ENCODE results near the gene PDZRN3.

PDZRN3 gene
- total RNA-seq: 0 reads per million in 2 experiments

DNA sequence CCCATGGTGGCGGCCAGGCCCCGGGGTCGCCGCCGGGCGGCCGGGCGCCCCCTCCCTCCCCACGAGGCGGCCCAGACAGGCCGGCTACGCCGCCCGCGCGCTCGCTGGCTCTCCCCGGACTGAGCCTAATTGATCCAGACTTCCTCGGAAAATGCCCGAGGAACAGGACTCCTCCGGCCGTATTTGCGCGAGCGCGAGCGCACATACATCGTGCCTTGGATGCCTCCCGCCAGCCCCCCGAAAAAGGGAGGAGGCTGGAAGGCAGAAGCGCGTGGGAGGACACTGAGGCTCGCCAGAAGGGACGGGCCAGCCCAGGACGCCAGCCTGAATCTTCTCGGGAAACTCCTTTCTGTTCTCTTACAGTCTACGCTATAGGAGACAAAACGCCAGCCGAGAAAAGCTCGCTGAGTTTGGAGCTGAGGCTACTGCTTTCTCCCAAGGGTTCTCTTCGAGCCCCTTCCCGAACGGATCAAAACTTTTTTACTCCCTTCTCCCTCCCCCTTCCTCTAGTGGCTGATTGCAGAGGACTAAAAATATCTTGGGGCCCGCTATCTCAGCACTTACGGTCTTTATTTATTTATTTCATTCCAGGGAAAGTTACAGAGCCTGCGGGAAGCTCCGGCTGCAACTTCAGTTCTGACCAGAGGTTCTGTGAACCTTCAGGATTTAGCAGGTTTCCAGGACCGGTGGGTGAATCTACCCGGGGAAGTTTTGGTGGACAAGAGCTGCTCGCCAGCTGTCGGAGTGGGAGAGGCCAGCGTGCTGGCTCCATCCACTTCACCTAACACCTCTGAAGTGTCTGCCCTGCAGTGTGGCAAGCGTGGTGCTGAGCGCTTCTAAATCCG lies at the start of gene PDZRN3:
TSS of gene PDZRN3 (minus strand) at position 121 of the 845 bp plus-strand sequence.
- DNase-seq (ENCODE audit: low read depth): no peak

DNA sequence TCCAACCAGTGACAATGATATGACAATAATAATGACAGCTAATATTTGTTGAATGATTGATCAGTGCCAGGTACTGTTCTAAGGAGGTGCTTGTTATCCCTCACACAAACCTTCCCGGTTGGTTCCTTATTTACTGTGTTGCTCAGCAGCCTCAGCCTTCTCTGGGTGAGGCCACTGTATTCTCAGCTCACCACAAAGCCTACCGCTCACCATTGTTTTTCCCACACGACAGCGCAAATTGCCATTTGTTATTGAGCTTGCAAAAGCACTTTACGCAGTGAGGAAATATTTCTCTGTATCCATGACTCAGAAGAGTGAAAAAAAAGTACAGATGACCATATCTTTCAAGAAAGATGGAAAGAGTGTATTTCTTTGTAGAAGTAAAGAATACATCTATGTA lies 49.5 kb upstream of the PDZRN3 start:
- DNase-seq (ENCODE audit: low read depth): no peak

DNA sequence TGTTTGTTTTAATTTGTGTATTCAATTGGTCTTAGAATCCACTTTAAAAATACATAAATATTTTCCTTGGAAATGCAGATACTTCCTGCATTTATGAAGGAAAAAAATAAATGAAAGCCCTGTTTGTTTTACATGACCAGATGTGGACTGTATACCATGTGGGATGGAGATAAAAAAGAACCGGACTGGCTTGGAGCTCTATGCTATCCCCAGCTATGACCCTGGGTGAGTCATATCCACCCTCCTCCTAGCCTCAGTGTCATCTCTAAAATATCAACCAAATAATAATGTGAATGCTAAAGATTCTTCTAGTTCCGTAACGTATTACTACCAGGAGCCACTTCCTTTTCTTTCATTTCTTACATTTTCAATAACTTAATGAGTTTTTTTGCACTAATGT lies 44.5 kb upstream of the PDZRN3 start:
- no peak for DNase-seq (ENCODE audit: low read depth)

- DNase-seq (ENCODE audit: low read depth): no peak
These were observed 43.6 kb upstream of the PDZRN3 start for GRCh38 chr3:73668391-73668790.

DNA sequence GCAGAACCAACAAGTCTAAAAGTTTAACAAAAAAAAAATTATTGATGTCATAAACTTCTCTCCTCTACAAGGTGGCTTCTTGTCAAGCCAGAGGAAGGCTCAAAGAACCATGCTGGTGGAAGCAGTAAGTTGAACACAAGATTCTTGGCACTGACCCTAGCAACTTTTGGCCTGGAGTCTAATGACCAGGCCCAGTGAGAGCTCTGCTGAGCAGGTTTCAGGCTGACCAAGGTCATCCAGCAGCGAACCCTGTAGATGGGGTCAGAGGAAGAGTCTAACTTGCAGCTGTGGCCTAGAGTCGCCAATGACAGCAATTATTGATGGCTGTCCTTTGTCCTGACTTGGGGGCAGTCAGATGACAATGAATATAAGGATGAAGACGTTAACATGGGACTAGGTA lies 43.1 kb upstream of the PDZRN3 start:
- no peak for DNase-seq (ENCODE audit: low read depth)

- no peak for DNase-seq (ENCODE audit: low read depth)
These were observed 40.5 kb upstream of the PDZRN3 start for GRCh38 chr3:73665286-73665685.

GRCh38 chr3:73664389-73664788 lies 39.6 kb upstream of the PDZRN3 start:
- no peak for DNase-seq (ENCODE audit: low read depth)

GRCh38 chr3:73663495-73663894 lies 38.8 kb upstream of the PDZRN3 start:
- DNase-seq (ENCODE audit: low read depth): no peak

- DNase-seq (ENCODE audit: low read depth): no peak
These were observed 36.5 kb upstream of the PDZRN3 start for GRCh38 chr3:73661265-73661664.

DNA sequence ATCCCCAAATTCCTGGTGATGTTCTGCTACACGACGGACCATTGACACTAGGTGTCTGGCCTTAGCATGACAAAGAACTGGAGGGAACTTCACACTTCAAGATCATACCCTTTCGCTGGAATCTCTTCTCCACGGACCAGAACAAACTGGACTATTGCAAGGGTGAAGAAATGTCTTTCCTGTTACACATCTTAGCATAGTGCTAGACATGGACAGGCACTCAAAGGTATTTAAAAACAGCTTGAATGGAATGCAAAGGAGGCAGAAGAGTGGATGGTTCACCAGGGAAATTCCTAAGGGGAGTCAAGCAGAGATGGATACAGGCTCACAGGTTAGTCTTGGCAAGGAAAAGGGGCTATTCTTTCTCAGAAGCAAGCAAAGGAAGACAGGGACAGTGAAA lies 33.5 kb upstream of the PDZRN3 start:
- DNase-seq (ENCODE audit: low read depth): no peak

- DNase-seq (ENCODE audit: low read depth): no peak
These were observed 32.4 kb upstream of the PDZRN3 start for GRCh38 chr3:73657186-73657585.

- no peak for DNase-seq (ENCODE audit: low read depth)
These were observed 31.6 kb upstream of the PDZRN3 start for GRCh38 chr3:73656241-73656890.

- DNase-seq (ENCODE audit: low read depth): no peak
These were observed 30.5 kb upstream of the PDZRN3 start for GRCh38 chr3:73655197-73655596.

GRCh38 chr3:73653877-73654276 lies 29.1 kb upstream of the PDZRN3 start:
- no peak for DNase-seq (ENCODE audit: low read depth)

DNA sequence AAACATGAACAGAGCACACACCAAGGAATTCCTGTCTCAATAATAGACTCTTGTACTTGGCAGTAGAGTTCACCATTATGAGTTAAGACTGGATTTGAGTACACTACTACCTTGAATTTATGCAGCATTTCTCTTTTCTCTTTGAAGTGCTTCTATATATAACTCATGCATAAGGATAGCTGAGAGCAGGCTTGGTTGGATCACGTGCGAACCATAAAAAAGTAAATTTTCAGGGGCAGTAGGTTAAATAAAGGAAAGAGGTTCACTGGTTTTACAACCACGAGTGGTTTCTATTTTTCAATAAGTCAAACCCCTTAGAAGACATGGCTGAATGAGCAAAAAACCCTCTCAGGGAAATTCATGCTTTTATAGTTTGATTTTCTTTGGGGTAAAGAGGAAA lies 28.6 kb upstream of the PDZRN3 start:
- DNase-seq (ENCODE audit: low read depth): no peak

DNA sequence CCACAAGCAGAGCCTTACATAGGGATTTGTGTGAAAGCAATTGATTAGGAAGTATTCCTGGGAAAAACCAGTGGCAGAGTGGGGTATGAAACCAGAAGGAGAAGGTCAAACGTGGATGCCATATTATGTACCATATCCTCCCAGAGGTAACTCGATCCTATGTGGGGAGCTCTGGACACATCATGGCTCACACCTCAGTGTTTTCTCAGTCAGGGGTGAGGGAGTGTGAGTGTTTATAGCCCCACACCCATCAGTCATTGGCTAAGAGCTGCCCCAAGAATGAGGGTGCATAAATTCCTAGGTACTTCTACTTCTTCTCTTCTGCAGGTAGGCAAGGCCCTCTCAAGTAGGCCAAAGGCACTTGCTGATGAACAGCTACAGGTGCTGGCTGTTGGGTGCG lies 28.2 kb upstream of the PDZRN3 start:
- no peak for DNase-seq (ENCODE audit: low read depth)

DNA sequence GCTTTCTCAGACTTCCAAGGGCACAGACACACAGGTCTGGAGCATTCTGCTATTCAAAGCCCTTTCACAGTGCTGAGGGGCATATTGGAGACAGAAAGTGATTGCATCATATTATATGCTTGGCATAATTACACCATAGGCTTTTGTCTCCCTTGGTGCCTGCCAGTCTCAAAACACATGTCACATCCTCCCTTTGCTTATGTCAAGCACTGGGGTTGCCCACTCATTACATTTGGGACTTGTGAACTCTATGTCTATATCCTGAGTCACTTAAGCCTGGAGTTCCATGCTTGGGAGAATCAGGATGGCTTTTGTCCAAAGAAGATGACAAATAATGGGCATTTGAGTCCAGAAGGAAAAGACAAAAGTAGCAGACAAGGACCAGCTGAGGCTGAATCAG lies 12.3 kb upstream of the PDZRN3 start:
- DNase-seq (ENCODE audit: low read depth): no peak

DNA sequence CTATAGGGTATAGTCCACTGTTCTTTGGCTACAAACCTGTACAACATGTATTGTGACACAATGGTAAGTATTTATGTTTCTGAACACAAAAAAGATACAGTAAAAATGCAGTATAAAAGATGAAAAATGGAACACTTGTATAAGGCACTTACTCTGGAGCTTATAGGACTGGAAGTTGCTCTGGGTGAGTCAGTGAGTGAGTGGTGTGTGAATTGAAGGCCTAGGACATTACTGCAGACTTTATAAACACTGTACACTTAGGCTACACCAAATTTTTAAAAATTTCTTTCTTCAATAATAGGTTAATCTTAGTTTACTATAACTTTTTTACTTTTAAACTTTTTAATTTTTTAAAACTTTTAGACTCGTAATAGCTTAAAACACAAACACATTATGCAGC lies 10.5 kb upstream of the PDZRN3 start:
- no peak for DNase-seq (ENCODE audit: low read depth)

DNA sequence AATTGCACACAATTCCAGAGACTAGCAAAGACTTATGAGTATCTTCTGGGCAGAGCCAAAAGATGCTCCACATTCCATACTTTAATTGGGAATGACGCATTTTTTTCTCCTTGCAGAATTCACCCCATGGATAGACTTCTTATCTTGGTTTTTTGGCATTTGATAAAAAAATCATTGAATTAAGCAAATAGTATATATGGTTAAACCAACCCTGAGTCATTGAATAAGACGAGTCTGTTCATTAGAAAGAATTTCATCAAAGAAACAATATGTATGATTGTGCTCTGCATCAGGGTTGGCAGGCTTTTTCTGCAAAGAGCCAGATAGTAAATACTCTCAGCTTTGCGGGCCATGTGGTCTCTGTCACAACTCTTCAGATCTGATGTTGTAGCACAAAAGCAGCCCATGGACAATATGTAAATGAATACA lies 9.2 kb upstream of the PDZRN3 start:
- no peak for DNase-seq (ENCODE audit: low read depth)

DNA sequence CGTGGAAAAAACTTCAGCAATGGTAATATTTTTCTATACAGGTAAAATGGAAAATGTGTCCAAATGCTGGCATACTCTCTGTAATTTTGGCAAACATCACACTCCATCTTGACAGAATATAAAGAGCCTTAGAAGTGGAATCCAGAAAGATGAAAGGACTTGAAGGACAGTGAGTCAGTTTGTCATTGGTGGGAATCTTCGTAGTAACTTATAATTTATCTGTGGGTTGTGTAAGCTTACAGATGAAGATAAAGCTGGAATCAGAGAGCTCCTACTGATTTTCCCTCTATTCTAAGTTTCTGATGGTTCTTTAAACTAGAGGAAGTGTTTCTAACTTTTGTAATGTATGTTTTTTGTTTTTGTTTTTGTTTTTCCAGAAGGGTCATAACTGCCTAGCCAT lies 8.7 kb upstream of the PDZRN3 start:
- DNase-seq (ENCODE audit: low read depth): no peak

DNA sequence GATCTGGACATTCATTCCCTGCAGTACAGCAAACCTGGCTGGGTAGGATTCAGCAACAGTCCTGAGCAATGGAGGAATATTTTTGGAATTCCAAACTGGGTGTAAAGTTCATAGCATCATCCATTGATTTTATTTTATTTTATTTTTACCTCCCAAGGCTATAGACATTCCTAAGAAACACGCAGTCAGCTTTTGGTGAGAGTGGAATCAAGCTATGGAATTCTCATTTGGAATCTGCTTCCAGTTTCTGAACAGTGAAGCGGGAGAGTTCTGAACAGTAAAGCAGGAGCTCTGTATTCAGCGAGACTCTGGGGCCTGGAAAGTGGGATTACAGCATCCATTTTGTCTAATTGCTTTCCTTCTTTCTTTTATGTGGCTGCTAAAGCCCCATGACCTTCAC lies 1.4 kb upstream of the PDZRN3 start:
- DNase-seq (ENCODE audit: low read depth): no peak

DNA sequence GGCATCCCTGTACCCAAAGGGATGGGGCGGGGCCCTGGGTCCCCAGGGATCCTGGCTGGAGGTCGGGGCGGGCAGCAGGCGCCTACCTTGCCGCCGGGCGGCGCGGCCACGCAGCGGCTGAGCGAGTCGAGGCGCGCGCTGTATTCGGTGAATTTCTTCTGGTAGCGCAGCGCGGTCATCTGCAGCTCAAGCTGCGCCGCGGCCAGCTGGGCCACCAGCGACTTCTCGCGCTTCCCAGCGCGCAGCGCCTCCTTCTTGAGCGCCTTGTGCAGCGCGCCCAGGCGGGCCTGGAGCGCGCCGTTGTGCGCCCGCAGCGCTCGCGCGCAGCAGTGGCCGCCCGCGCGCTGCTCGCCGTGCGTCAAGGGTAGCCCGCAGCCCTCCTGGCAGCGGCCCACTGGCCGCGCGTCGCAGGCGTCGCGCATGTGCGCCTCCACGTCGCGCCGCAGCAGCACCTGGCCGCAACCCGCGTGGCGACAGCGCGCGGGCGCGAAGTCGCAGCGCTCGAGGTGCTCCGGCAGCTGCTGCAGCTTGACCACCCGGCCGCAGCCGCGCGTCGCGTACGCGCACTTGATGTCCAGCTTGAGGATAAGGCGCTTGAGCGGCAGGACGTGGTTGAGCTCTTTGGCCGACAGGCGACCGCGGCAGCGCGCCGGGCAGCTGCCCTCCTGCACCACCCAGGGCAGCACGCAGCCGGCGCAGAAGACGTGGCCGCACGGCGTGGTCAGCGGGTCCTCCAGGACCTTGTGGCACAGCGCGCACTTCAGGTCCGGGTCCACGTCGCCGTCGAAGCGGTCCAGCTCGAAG lies 522 bp downstream of the PDZRN3 start:
- no peak for DNase-seq (ENCODE audit: low read depth)

DNA sequence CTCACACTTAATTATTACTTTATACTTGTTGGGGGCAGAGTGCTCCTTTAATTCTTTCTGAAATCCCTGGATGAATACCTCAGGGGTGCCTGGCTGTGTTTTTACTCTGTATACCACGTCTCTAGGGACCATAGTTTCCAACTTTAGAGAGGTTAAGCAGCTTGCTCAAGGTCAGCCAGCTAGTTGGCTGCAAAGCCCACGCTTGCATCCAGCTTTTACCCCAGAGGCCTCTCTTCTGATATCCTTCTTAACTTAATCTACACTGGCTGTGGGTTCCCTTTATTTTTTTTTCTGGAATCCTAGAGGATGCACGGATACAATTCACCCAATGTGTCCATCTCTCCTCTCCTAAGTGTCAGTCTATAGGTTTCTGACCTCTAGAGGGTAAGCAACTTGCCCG lies 1.4 kb downstream of the PDZRN3 start:
- no peak for DNase-seq (ENCODE audit: low read depth)
